Ishikawa (cell line): ENCODE data around the gene SCOC.
A peak's percentile ranks its signal among the peaks of the same experiment; 100 is the strongest.

ENCODE experiments used
- CEBPB ChIP-seq: IDR thresholded peaks from 2 replicates; pipeline ENCODE4 v1.6.1; 2012
- CREB1 ChIP-seq: IDR thresholded peaks from 2 replicates; pipeline ENCODE4 v1.6.1; 2012; ENCODE audit warnings: low read depth
- EGR1 ChIP-seq: IDR thresholded peaks from 2 replicates; pipeline ENCODE4 v1.6.1; 2012
- EP300 ChIP-seq: IDR thresholded peaks from 2 replicates; pipeline ENCODE4 v1.6.1; 2012; ENCODE audit warnings: borderline replicate concordance
- FOXM1 ChIP-seq: IDR thresholded peaks from 2 replicates; pipeline ENCODE4 v1.6.1; 2012; ENCODE audit warnings: low read depth, borderline replicate concordance
- NFIC ChIP-seq: IDR thresholded peaks from 2 replicates; pipeline ENCODE4 v1.6.1; 2012
- RAD21 ChIP-seq: IDR thresholded peaks from 2 replicates; pipeline ENCODE4 v1.6.1; 2012; ENCODE audit warnings: low read depth
- TAF1 ChIP-seq: IDR thresholded peaks from 2 replicates; pipeline ENCODE4 v1.6.1; 2012; ENCODE audit warnings: low read depth, mild to moderate bottlenecking
- TCF12 ChIP-seq: IDR thresholded peaks from 2 replicates; pipeline ENCODE4 v1.6.1; 2012; ENCODE audit warnings: low read depth
- TEAD4 ChIP-seq: IDR thresholded peaks from 2 replicates; pipeline ENCODE4 v1.6.1; 2012
- YY1 ChIP-seq: IDR thresholded peaks from 2 replicates; pipeline ENCODE4 v1.6.1; 2012; ENCODE audit warnings: low read depth
- ZBTB7A ChIP-seq: IDR thresholded peaks from 2 replicates; pipeline ENCODE4 v1.6.1; 2012; ENCODE audit warnings: low read depth
- TF ChIP-seq, protein P1 (sequence below): IDR thresholded peaks from 2 replicates; pipeline ENCODE4 v1.6.1; 2012; ENCODE audit warnings: low read depth, mild to moderate bottlenecking
- TF ChIP-seq, protein P2 (sequence below): IDR thresholded peaks from 2 replicates; pipeline ENCODE4 v1.6.1; 2012
- TF ChIP-seq, protein P3 (sequence below): IDR thresholded peaks from 2 replicates; pipeline ENCODE4 v1.6.1; 2012

SCOC gene

DNA sequence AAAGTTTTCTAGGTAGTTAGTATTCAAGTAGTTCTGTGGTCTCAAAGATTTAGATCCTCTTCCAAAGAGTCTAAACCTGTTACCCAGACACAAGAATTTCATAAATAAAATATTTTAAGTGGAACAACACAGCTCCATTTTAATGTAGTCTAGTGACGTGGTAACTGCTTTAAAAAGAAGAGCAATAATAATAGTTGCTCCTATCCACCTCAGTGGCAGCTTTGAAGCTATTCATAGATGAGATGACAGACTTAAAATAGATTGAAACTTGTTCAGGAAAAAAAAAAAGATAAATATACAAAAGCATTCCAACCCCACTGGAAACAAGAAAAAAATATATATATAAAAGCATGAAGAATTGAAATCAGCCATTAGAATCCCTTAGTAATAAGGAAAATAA, 14.6 kb downstream of the SCOC start:
- no peak for TF ChIP-seq TAF1
- no peak for TF ChIP-seq RAD21
- TF ChIP-seq TCF12, result no peak
- no peak for TF ChIP-seq EP300
- TF ChIP-seq CEBPB, result no peak
- TF ChIP-seq, protein P1, sequence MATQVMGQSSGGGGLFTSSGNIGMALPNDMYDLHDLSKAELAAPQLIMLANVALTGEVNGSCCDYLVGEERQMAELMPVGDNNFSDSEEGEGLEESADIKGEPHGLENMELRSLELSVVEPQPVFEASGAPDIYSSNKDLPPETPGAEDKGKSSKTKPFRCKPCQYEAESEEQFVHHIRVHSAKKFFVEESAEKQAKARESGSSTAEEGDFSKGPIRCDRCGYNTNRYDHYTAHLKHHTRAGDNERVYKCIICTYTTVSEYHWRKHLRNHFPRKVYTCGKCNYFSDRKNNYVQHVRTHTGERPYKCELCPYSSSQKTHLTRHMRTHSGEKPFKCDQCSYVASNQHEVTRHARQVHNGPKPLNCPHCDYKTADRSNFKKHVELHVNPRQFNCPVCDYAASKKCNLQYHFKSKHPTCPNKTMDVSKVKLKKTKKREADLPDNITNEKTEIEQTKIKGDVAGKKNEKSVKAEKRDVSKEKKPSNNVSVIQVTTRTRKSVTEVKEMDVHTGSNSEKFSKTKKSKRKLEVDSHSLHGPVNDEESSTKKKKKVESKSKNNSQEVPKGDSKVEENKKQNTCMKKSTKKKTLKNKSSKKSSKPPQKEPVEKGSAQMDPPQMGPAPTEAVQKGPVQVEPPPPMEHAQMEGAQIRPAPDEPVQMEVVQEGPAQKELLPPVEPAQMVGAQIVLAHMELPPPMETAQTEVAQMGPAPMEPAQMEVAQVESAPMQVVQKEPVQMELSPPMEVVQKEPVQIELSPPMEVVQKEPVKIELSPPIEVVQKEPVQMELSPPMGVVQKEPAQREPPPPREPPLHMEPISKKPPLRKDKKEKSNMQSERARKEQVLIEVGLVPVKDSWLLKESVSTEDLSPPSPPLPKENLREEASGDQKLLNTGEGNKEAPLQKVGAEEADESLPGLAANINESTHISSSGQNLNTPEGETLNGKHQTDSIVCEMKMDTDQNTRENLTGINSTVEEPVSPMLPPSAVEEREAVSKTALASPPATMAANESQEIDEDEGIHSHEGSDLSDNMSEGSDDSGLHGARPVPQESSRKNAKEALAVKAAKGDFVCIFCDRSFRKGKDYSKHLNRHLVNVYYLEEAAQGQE, result no peak
- TF ChIP-seq, protein P2, sequence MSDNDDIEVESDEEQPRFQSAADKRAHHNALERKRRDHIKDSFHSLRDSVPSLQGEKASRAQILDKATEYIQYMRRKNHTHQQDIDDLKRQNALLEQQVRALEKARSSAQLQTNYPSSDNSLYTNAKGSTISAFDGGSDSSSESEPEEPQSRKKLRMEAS, result no peak
- TF ChIP-seq, protein P3, sequence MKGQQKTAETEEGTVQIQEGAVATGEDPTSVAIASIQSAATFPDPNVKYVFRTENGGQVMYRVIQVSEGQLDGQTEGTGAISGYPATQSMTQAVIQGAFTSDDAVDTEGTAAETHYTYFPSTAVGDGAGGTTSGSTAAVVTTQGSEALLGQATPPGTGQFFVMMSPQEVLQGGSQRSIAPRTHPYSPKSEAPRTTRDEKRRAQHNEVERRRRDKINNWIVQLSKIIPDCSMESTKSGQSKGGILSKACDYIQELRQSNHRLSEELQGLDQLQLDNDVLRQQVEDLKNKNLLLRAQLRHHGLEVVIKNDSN, result no peak
- TF ChIP-seq ZBTB7A, result no peak

DNA sequence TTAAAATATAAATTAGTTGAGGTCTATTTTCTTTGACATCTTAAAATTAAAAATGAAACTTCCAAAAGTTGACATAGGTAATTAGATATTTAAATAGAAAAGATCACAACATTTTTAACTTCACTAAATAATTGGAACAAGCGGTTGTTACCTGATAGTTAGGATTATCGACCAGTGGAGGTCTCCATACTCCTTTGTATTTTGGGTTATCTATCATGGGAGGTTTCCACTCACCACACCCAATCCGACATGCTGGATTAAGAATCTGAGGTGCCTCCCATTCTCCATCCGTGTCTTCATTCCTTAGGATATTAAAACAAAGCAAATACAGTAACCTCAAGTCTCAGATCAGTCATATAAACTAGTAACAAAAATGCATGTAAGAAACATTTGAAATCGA, 22.2 kb downstream of the SCOC start:
- TF ChIP-seq NFIC (no peak), RAD21 (peak; percentile 15; the same call in 1 of the 2 replicates)

DNA sequence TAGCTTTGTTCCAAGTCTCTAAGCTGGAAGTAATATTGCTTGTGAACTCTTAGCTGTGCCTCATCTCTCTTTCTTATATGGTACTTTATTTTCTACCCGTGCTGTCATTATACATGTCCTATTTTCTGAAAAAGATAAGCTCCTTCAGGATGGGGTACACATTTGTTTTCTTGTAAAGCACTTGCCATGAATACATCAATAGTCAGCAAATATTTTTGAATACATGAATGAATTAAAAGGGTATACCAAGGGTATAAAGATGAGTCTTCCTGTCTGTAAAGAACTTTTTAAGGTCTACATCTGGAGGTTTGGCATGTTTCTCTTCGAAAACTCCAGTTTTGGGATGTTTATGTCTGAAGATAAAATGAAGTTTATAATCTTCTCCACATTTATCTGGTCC, 26.7 kb downstream of the SCOC start:
- TF ChIP-seq CREB1 (no peak), NFIC (no peak), RAD21 (no peak), EGR1 (no peak), TCF12 (no peak), CEBPB (no peak), FOXM1 (no peak), TAF1 (no peak), ZBTB7A (no peak), EP300 (no peak), YY1 (no peak)
- TF ChIP-seq, protein P2, result no peak
- TF ChIP-seq, protein P3, result no peak
- TF ChIP-seq, protein P1, result no peak

DNA sequence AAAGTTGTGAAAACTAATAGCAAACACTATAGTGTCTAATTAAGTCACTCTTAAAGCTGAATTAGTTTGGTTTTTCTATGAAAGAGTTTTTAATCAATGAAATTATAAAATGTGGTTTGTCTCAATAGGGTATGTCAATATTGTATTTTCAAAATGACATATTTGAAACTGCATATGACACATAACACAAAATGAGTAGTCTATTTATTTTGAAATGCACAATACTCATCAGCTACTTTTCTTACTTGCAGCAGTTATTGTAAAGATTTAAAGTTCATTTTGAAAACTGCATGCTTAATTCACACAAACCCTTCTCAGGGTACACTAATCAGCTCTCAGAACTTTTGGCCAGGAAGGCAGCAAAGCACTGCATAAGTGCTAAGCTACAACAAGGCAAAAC, 32.8 kb downstream of the SCOC start:
- TF ChIP-seq TAF1 (no peak), CREB1 (no peak), NFIC (no peak), RAD21 (no peak), EP300 (no peak), TEAD4 (no peak), CEBPB (no peak), FOXM1 (no peak), EGR1 (no peak), TCF12 (no peak), ZBTB7A (no peak), YY1 (no peak)
- TF ChIP-seq, protein P3, result no peak
- TF ChIP-seq, protein P2, result no peak
- TF ChIP-seq, protein P1, result no peak
